Fibroblast of pulmonary artery (primary cell): Measurements from ENCODE around the gene PPIL4.

Source experiments
- DNase-seq: peaks from one replicate; pipeline ENCODE4 v3.0.0-alpha.2; 2010; ENCODE audit warnings: low read depth
- H3K4me3 ChIP-seq: replicated peaks from 2 replicates; pipeline ENCODE4 v1.5.1; 2011; ENCODE audit warnings: low read depth, mild to moderate bottlenecking, control low read depth, low read length, moderate library complexity
- TF ChIP-seq, protein P1 (sequence below): IDR thresholded peaks from 2 replicates; pipeline ENCODE4 v1.5.1; 2011; ENCODE audit warnings: mild to moderate bottlenecking, control low read depth, low read length, inconsistent platforms; ENCODE audit errors: missing control alignments

Gene PPIL4, protein sequence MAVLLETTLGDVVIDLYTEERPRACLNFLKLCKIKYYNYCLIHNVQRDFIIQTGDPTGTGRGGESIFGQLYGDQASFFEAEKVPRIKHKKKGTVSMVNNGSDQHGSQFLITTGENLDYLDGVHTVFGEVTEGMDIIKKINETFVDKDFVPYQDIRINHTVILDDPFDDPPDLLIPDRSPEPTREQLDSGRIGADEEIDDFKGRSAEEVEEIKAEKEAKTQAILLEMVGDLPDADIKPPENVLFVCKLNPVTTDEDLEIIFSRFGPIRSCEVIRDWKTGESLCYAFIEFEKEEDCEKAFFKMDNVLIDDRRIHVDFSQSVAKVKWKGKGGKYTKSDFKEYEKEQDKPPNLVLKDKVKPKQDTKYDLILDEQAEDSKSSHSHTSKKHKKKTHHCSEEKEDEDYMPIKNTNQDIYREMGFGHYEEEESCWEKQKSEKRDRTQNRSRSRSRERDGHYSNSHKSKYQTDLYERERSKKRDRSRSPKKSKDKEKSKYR

DNA sequence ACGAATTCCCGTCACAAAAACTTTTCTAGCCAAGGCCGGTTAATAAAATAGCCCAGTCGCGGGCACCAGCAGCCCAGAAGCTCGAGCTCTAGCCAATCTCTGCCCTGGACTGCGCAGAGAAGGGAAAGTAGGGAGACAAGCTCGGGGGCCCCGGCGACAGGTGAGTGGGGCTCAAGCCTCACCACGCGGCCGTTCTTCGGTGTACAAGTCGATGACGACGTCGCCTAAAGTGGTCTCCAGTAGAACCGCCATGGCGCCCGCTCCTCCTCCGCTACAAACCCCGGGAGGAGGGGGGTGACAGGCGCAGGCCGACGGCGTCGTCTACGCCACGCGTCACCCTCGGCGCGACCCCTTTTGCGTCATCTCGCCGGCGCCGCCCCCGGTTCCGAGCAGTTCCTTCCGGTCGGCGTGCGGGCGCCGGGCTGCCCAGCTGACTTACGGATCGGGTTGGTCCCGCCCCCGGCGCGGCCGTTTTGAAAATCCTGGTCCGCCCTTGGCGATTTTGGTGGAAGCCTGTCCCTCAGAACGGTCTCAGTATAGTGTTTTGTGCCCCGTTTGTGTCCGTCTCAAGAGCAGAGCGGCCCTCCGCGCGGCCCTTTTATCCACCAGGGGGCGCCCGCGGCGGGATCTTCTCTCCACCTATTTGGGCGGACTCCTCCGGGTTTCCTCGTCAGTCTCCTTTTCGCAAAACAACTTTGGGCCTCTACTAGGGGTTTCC, at the start of gene PPIL4:
Gene PPIL4, minus strand, starts transcription at position 290 of the 718 bp plus-strand sequence. Its CDS starts 38 bp downstream, at position 252.
- TF ChIP-seq, protein P1, sequence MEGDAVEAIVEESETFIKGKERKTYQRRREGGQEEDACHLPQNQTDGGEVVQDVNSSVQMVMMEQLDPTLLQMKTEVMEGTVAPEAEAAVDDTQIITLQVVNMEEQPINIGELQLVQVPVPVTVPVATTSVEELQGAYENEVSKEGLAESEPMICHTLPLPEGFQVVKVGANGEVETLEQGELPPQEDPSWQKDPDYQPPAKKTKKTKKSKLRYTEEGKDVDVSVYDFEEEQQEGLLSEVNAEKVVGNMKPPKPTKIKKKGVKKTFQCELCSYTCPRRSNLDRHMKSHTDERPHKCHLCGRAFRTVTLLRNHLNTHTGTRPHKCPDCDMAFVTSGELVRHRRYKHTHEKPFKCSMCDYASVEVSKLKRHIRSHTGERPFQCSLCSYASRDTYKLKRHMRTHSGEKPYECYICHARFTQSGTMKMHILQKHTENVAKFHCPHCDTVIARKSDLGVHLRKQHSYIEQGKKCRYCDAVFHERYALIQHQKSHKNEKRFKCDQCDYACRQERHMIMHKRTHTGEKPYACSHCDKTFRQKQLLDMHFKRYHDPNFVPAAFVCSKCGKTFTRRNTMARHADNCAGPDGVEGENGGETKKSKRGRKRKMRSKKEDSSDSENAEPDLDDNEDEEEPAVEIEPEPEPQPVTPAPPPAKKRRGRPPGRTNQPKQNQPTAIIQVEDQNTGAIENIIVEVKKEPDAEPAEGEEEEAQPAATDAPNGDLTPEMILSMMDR: peak; percentile 65
- DNase-seq: peak; percentile 97
- peak within 1 kb of the TSS; percentile 99 for H3K4me3 ChIP-seq

DNA sequence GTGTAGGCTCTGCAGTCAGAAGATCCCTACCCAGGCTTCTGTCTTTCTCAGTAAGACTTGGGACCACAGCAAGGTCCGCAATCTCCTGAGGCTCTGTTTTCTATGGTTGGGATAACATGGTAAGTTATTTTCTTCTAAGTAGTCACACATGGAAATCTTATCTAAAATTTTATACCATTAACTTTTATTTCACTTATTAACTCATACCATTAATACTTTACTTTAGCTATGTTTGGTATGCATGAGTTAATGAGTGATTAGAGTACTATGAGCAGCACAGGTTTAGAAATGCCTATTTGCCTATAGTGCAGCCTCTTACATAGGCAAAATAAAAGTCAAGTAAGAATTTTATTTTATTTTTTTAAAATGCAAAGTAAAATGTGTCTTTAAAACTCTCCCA, 47.6 kb upstream of the PPIL4 start:
- TF ChIP-seq, protein P1: no peak
- H3K4me3 ChIP-seq: no peak overlapping the region
- DNase-seq: no peak

DNA sequence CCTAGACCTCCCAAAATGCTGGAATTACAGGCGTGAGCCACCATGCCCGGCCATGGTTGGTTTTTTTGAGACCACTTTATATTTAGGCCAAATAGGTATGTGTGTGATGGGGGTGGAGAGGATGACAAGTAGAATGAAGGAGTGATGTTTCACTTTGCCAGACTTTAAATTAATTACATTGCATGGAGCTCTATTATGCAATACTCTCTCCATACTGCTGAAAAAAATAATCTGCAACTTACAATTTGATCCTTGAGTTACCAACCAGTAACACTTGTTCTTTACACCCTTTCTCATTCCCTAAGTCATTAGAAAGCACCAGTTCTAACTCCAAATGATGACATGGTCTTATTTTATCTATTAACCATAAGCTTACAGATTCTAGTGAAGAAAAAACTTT, 47.1 kb upstream of the PPIL4 start:
- TF ChIP-seq, protein P1: no peak
- DNase-seq: no peak
- no peak overlapping the region for H3K4me3 ChIP-seq

DNA sequence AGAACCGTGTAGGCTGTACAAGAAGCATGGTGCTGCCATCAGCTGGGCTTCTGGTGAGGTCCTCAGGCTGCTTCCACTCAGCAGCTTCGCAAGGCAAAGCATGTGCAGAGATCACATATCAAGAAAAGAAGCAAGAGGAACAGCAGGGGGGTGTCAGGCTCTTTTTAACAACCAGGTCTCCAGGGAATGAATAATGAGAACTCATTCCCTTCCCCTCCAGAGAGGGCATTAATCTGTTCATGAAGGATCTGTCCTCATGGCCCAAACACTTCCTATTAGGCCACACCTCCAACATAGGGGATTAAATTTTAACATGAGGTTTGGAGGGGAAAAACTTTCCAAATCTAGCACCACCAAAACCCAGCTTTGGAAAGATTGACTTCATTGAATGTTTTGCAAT, 40.3 kb upstream of the PPIL4 start:
- no peak for DNase-seq
- no peak overlapping the region for H3K4me3 ChIP-seq

DNA sequence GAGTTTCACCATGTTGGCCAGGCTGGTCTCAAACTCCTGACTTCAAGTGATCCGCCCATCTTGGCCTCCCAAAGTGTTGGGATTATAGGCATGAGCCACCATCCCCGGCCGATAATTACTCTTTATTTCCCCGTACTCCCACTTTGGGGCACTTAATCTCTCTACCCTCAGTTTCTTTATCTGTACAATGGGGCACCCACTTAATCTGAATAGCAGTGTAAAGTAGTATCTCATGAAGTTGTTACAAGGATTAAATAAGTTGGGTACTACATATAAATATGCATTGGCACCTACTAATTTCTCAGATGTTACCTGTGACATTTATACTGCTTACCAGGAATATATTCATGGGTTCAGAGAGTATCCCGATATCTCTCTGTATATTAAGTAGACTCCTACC, 35.5 kb upstream of the PPIL4 start:
- DNase-seq: no peak
- H3K4me3 ChIP-seq: no peak overlapping the region
- TF ChIP-seq, protein P1: no peak

More for the DNA sequence above, 40.3 kb upstream of the PPIL4 start:
- TF ChIP-seq, protein P1: no peak

DNA sequence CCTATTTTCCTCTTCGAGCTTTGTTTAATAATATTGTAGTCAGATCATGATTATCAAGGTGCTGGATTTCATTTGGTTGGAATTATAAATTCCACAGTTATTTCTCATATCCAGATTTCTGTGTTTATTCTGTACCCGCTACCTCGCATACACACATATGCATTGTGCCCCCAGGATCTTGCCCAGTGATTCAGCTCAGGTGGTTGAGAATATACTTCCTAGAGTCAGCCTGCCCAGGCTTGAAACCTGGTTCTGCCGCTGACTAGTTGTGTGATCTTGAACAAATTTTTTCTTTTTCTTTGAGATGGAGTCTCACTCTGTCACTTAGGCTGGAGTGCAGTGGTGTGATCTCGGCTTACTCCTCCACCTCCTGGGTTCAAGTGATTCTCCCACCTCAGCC, 35.0 kb upstream of the PPIL4 start:
- DNase-seq: no peak
- TF ChIP-seq, protein P1: no peak
- no peak overlapping the region for H3K4me3 ChIP-seq
